HG02588 (cell line): ENCODE data around the gene AXDND1.
"Not testable (repeated sequence)": the region's sequence is repeated elsewhere in the genome, so short reads cannot be mapped to it uniquely, and the experiment has no call there.

Source experiments
- ATAC-seq: cut with Tn5 transposase; IDR thresholded peaks from one replicate; pipeline ENCODE4 v1.9.1; 2021; ENCODE audit warnings: mild to moderate bottlenecking, moderate library complexity; ENCODE audit not compliant: unreplicated experiment

The AXDND1 gene

GRCh38 chr1:179361631-179362030, 4.1 kb upstream of the AXDND1 start:
- not testable (repeated sequence) for ATAC-seq

DNA sequence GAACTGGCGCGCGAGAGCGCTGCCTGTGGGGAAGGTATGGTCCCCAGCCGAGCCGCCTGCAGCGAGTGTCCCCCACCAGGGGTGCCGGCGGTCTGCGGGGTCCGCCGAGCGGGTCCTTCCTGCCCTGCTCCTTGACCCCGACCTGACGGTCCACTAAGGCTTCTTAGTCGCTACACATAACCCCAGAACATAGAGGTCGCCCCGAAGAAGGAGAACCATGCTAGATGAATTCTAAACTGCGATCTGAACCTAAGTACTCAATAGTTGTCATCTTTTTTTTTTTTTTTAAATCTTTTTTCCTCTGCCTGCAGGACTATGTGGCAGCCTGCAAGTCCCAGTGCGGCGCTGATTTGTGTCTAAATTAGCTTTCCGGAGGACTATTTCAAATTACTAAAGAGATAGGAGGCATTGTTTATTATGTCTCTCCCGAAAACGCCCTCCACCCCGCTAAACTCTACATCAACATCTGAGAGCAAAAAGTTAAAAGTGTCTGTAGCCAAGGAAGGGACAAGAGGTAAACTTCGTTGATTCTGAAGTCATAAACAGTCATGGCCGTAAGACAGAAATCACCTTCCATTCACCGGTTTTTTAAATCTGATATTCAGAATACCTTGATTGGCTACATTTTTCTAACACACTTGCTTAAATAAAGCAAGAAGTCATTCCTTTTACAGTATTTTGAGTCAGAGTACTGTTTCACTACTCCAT, 476 bp downstream of the AXDND1 start:
- ATAC-seq, result no peak

DNA sequence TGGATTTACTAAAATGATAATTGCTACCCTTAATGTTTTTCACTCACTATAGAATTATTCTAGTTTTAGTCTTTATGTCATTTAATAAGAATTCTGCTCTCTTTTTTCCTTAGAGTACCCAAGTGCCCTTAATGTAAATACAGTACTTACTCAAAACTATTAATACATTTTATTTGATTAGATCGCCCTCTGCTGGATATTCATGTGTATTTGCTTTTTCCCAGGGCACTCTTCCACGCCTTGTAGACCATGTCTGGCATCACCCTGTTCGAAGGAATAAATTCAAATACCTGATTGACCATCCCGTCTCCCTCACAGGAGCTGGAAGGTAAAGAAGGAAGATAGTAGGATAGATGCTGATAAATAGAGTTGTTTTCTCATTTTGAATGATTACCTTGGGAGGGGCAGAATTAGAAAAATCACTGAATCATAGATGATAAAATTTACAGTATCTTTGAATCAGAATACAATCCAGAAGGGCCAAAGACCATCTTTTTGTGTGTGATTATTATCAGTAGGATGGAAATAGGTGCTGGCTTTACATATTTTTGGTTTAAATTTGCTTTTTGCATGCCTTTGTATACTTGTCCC, 4.1 kb downstream of the AXDND1 start:
- no peak for ATAC-seq

DNA sequence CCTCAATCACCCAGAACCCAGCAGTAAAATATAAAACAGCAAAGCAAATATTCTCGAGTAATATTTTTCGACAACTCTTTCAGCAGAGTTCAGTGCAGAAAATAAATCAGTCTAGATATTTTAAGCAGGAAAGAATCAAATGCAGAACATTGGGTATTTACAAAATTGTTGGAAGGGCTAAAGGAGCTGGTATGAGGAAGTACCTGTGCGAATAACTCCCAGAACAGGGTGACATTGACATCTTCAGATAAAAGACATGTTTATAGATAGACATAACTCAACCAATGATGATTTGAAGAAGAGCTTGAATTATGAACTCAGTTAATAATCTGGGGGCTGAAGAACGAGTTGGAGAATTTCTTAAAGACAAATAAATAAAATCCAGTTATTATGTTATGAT, 6.4 kb downstream of the AXDND1 start:
- no peak for ATAC-seq

DNA sequence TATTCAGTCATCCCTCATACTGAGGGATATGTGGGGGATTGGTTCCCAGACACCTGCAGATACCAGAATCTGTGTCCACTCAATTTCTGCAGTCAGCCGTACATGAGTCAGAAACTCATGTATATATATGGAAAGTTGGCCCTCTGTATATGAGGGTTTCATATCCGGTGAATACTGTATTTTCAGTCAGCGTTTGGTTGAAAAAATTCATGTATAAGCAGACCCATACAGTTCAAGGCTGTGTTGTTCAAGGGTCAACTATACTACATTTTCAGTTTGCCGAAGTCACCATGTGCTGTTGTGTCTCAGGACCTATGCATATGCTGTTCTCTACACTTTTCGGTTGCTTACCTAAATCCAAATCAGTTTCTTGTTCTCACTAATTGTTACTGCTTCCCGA, 10.5 kb downstream of the AXDND1 start:
- ATAC-seq, result no peak

GRCh38 chr1:179380299-179380698, 14.5 kb downstream of the AXDND1 start:
- no peak for ATAC-seq

DNA sequence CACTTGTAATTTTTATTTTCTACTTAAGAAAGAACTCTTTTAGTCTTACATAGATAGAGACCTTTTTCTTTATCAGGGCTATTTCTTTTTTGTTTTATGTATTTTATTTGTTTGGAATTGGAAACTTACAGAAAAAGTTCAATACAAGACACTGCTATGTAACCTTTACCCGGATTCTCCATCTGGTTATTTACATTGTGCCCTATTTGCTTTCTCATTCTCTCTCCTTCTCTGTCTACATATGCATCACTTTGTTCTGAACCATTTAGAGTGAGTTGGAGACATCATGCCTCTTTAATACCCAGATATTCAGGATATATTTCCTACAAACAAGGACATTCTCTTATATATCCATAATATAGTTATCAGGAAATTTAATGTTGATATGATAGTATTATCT, 18.3 kb downstream of the AXDND1 start:
- ATAC-seq, result no peak

- ATAC-seq, result no peak
Measured at GRCh38 chr1:179385510-179385909, 19.7 kb downstream of the AXDND1 start.

- no peak for ATAC-seq
Measured at GRCh38 chr1:179393721-179394120, 27.9 kb downstream of the AXDND1 start.

DNA sequence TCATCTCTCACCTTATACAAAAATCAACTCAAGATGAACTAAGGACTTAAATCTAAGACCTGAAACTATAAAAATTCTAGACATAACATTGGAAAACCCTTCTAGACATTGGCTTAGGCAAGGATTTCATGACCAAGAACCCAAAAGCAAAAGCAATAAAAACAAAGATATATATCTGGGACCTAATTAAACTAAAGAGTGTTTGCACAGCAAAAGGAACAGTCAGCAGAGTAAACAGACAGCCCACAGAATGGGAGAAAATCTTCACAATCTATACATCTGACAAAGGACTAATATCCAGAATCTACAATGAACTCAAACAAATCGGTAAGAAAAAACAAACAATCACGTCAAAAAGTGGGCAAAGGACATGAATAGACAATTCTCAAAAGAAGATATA, 33.6 kb downstream of the AXDND1 start:
- ATAC-seq, result not testable (repeated sequence)

DNA sequence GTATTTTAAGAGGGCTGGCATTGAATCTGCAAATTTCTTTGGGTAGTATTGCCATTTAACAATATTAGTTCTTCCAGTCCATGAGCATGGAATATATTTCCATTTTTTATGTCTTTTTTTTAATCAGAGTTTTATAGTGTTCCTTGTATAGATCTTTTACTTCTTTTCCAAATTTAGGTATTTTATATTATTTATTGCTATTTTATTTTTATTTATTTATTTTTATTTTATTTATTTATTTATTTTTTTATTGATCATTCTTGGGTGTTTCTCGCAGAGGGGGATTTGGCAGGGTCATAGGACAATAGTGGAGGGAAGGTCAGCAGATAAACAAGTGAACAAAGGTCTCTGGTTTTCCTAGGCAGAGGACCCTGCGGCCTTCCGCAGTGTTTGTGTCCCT, 52.0 kb downstream of the AXDND1 start:
- ATAC-seq, result not testable (repeated sequence)

DNA sequence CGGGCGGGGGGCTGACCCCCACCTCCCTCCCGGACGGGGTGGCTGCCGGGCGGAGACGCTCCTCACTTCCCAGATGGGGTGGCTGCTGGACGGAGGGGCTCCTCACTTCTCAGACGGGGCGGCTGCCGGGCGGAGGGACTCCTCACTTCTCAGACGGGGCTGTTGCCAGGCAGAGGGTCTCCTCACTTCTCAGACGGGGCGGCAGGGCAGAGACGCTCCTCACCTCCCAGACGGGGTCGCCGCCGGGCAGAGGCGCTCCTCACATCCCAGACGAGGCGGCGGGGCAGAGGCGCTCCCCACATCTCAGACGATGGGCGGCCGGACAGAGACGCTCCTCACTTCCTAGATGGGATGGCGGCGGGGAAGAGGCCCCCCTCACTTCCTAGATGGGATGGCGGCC, 52.9 kb downstream of the AXDND1 start:
- ATAC-seq, result not testable (repeated sequence)

GRCh38 chr1:179424610-179425009, 58.8 kb downstream of the AXDND1 start:
- no peak for ATAC-seq

DNA sequence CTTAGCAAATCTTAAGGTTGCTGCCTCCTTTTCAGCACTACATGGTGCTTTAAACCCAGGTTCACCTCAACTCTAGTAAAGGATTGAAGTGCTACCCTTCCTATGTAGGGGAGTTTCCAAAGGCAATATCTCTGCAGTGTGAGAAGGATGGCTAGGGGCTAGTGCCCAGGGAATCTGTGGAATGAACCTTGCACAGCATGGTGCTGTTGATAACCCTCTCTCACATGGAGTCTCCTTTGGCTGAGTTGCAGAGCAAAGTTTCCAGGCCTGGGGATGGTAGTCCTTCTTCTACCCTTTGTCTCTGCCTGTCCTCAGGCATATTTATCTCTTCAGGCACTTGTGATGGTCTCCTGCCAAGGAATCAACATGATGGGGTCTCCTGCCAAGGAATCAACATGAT, 59.4 kb downstream of the AXDND1 start:
- no peak for ATAC-seq

GRCh38 chr1:179437171-179437570, 71.4 kb downstream of the AXDND1 start:
- ATAC-seq, result no peak

- not testable (repeated sequence) for ATAC-seq
Measured at GRCh38 chr1:179439646-179440045, 73.9 kb downstream of the AXDND1 start.

DNA sequence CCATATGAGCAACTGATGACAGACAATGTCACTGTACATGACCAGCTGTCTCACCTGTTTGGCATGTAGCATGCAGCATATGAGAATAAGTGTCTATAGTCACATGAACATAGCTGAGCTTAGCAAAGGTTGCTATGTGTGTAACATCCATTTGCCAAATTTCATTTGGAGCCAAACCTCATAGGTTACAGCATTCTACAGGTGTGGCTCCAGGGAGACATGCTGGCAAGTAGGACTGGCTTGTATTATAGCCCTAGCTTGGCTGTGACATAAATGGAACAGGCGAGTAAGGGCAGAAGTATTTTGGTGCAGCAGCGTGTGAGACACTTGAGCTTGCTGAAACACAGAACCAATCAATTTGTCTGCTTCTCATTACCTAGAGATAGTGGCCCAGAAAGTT, 74.5 kb downstream of the AXDND1 start:
- ATAC-seq, result not testable (repeated sequence)

GRCh38 chr1:179440971-179441370, 75.2 kb downstream of the AXDND1 start:
- no peak for ATAC-seq

- no peak for ATAC-seq
Measured at GRCh38 chr1:179441501-179441900, 75.7 kb downstream of the AXDND1 start.

DNA sequence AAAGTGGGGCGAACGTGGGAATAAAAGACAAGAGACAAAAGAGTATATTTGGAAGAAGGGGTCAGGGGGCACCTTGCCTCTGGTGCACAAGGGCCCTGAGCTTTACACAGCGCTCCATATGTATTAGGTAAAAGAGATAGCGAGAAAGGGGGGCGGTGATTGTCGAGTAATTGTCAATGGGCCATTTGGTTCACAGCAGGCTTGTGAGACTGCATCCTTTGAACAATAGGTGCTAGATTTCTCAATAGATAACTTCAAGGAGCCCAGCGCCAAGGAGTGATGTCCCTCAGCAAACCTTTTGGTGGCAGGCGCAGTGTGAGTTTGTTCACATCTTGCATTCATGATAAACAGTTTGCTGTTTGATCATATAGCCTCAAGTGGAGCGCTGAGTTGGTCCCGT, 77.1 kb downstream of the AXDND1 start:
- ATAC-seq, result not testable (repeated sequence)

GRCh38 chr1:179445593-179445992, 79.8 kb downstream of the AXDND1 start:
- ATAC-seq, result no peak

- no peak for ATAC-seq
Measured at GRCh38 chr1:179447489-179447888, 81.7 kb downstream of the AXDND1 start.
